ENCODE results near the gene PDGFRA.

Gene PDGFRA

DNA sequence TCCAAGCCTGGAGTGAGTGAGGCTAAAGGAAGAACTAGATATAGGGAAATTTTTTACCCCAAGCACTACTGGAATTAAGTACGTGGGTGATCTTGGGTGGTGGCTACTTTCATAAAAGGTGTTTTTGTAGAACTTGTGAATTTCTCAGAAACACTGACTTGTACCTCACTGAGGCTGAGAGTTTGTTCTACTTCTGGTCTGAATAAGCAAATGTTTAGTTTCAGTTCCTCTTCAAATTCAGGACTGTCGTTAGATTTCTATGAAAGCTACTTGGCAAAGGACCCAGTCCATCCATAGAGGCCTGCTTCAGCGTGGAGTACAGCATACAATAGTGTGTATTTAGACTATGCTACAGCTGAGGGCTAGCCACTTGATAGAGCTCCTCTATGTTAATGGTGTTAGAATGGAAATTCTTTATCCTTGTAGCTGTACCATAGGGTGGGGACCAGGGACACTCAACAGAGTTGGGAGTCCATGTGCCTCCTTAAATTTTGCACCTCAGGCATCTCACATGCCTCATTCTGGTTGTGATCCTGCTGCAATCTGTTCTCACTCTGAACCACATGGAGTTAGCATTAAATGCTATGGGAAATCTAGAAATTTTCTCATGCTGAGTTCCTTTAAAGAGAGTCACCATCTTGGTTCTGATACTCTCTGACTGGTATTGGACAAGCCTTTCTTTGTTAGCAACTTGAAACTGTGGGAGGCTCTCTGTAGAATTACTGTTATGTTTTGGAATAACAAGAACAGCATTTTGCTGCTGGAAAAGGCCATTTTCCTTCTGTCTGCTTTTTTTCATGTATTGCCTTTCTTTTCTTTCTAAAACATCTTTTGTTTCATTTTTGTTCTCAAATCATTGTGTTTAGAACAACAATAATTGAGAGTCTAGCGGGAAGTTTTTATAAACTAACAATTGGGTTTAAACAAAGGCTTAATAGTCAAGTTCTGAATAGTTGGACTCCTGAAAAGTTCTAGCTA is 86.8 kb downstream of the PDGFRA start:
- DNase-seq (ENCODE audit: low spot score) = peak; percentile 76
- TF ChIP-seq, protein P1, sequence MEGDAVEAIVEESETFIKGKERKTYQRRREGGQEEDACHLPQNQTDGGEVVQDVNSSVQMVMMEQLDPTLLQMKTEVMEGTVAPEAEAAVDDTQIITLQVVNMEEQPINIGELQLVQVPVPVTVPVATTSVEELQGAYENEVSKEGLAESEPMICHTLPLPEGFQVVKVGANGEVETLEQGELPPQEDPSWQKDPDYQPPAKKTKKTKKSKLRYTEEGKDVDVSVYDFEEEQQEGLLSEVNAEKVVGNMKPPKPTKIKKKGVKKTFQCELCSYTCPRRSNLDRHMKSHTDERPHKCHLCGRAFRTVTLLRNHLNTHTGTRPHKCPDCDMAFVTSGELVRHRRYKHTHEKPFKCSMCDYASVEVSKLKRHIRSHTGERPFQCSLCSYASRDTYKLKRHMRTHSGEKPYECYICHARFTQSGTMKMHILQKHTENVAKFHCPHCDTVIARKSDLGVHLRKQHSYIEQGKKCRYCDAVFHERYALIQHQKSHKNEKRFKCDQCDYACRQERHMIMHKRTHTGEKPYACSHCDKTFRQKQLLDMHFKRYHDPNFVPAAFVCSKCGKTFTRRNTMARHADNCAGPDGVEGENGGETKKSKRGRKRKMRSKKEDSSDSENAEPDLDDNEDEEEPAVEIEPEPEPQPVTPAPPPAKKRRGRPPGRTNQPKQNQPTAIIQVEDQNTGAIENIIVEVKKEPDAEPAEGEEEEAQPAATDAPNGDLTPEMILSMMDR (IDR thresholded peaks at IDR 0.05; ENCODE audit: extremely low read depth, missing control alignments) = no peak

DNA sequence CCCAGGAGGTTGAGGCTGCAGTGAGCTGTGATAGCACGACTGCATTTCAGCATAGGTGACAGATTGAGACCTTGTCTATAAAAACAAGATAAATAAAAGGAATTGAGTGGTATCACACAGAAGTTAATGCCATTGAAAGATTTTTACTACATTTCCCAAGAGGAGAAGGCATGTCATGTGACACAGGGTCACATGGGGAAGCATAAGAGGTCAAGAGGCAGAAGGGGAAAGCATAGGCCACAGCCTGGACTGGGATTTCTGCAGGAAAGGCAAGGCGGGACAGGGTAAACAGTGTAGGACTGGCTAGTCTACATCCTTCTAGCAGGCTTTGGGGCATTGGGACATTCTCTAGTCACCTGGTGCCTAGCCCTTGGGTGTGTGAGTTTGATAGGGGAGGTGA is 88.6 kb downstream of the PDGFRA start:
- DNase-seq (ENCODE audit: low spot score) = no peak
- TF ChIP-seq, protein P1 (IDR thresholded peaks at IDR 0.05; ENCODE audit: extremely low read depth, missing control alignments) = no peak

DNA sequence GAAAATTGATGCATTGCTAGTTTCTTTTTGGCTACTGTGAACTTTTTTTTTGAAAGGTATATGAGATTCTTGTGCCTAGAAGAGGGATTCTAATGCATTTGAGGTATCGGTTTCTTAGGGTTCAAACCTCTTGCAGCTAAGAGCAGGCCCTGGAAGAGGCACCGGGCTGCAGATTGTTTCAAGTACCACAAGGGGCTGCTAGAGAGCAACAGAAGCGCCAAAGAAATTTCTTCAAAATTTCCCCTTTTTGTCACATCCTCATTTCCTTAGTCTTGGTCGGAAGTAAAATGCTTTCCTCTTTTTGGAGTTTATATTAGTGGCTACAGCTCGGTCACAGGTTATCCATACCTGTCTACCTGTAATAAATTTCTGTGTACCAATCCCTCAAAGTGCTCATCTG is 89.8 kb downstream of the PDGFRA start:
- TF ChIP-seq, protein P1 (IDR thresholded peaks at IDR 0.05; ENCODE audit: extremely low read depth, missing control alignments) = peak; percentile 80
- peak; percentile 53 for DNase-seq (ENCODE audit: low spot score)

DNA sequence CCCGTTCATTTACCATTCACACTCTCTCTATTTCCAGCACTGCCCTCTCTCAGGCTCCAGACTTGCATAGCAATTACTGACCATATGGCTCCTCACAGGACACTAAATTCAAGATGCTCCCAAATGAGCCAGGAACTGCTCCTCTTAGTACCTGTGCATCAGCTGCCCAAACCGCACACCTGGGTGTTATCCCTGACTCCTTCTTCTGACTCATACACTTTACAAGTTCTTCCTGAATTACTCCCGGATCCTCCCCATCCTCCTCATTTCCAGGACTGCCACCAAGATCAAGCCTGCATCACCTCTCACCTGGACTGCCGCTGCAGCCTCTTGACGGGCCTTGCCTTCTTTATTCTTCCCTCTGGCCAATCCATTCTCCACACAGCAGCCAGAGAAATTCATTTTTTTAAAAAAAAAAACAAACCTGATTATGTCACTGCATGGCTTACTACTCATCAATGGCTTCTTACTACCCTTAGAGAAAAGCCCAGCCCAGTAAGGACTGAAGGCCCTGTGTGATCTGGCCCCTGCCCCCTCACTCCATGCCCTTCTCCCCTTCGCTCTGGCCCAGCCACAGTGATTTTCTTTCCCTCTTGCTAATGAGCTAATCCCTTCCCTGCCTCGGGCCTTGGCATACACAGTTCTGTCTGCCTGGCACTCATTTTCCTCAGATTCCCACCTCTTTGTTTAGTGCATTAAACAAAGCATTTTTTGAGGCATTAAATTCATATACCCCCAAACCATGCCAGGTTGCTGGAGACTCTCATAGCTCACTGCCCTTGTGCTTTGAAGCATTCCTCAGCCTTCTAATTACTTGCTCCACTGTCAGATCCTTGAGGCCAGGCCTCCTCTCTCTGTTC is 92.0 kb downstream of the PDGFRA start:
- no peak for DNase-seq (ENCODE audit: low spot score)
- TF ChIP-seq, protein P1 (IDR thresholded peaks at IDR 0.05; ENCODE audit: extremely low read depth, missing control alignments) = no peak

DNA sequence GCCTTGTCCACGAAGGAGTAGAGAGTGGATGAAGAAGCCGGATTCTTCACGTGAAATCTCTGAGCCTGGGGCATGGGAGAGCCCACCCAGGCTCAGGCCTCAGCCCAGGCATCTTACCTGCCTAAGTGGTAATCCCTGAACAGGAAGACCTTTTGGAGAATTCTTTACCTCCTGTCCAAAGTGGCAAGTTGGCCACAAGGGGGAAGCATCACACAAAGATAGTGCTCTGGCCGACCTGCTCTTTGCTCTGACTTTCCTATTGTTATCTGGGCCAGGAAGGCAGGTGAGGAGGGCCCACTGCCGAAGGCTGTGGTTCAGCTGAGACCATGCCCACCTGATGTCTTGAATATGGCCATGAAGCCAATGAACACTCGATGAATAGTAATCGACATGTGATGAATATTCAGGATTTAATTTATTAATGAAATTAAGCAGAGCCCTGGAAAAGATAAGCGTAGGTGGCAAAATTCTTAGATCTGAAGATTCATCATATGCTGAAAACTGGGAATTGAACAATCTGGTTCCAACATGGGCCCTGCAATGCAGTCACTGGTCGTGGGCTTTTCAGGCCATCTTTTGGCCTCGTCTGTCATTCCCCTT is 93.8 kb downstream of the PDGFRA start:
- DNase-seq (ENCODE audit: low spot score) = peak; percentile 86
- TF ChIP-seq, protein P1 (IDR thresholded peaks at IDR 0.05; ENCODE audit: extremely low read depth, missing control alignments) = peak; percentile 38

DNA sequence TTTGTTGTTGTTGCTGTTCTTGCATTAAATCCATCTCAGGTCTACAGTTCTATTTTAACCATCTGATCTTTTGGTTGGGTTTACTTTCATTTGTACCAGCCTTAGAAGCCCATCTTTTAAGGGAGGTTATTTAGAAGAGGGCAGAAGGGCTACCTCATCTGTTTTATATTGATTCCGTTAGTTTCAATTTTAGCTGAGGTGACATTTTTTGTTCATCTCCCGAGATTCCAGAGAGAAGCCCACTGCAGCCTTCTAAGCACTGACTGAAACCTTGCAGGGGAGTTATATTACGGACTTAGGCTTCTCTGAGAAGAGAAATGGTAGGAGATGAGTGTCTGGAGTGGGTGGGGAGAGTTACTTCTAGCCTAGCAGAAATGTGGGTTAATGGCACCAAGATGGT is 101.8 kb downstream of the PDGFRA start:
- no peak for DNase-seq (ENCODE audit: low spot score)
- TF ChIP-seq, protein P1 (IDR thresholded peaks at IDR 0.05; ENCODE audit: extremely low read depth, missing control alignments) = no peak

Measured in GM20000 (cell line).